Stimulated activated CD8-positive, alpha-beta memory T cell treated with anti-CD3 and anti-CD28 coated beads, Interleukin-12 subunit alpha, Interleukin-12 subunit beta, amount 100 ng/mL, for 24 hours (primary cell): ENCODE measurements around the gene CKAP2L.
"Not testable (repeated sequence)": the region's sequence is repeated elsewhere in the genome, so short reads cannot be mapped to it uniquely, and the experiment has no call there.

Experiments used
- DNase-seq: peaks from one replicate; pipeline ENCODE4 v3.0.0-alpha.2; 2020; ENCODE audit errors: extremely low read depth

Gene CKAP2L

DNA sequence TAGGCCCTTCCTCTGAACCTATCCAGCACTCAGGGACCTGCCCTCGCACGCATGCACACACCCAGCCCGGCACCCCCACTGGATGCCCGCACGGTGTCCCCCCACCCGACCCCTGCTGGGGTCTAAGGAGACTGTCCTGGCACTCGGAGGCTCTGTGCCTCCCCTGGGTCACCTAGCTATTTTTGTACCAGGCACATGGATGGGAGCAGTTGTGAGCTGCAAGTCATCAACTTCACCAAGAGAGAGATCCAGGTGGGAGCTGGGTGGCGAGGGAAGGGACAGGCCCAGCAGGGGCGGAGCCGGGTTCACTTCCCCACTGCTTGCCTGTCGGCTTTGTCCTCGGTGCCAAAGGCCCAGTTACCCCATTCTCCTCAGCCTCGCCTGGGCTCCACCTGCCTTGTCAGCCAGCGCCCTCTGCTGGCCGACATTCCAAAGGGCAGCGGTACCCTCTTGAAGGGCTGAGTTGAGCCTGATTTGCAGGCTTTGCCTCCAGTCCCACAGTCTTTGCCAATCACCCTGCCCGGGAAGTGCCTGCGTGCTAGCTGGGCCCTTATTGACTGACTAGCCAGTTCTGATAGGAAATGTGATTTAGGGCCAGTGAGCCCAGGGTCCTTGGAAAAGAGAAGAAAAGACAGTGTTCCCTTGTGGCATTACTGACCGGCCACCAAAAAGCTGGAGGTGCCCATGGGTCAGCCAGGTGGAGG, 37.8 kb downstream of the CKAP2L start:
- peak; percentile 63 for DNase-seq

DNA sequence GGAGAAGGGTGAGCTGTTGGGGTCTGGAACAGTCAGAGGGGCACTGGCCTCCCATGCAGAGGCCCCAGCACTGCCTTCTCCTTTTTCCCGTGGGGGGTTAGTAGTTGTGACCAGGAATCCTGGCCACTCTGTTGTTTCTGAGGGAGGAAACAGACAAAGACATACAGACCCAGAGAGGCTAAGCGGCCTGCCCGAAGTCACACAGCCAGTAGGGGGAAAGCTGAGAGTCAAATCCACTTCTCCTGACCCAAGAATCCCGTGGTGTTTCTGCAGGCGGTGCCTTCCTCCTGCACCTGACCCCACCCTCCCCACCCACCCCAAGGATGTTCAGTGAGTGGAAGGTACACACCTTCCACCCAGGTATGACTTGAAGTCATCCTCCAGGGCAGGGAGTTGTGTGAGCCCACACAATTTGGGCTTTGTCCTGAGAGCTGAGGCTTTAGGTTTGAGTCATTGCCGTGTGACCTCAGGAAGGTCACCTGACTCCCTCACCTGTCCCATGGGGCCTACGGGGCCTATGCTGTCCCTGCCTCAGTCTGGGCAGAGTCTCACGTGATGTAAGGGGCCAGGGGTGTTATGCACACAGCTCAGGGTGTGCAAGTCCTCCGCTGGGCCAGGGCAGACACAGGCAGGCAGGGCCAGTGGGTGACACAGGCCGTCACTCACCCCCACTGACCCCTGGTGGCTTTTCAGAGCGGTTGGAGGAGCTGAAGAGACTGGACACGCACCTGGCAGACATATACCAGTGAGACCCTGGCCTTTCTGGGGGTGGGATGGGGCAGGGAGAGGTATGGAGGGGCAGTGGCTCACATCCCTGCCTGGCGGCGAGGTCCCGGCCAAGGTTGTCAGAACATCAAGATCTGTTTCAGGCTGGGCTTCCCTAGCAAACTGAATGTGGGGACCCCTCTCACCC, 38.6 kb downstream of the CKAP2L start:
- DNase-seq, result no peak

DNA sequence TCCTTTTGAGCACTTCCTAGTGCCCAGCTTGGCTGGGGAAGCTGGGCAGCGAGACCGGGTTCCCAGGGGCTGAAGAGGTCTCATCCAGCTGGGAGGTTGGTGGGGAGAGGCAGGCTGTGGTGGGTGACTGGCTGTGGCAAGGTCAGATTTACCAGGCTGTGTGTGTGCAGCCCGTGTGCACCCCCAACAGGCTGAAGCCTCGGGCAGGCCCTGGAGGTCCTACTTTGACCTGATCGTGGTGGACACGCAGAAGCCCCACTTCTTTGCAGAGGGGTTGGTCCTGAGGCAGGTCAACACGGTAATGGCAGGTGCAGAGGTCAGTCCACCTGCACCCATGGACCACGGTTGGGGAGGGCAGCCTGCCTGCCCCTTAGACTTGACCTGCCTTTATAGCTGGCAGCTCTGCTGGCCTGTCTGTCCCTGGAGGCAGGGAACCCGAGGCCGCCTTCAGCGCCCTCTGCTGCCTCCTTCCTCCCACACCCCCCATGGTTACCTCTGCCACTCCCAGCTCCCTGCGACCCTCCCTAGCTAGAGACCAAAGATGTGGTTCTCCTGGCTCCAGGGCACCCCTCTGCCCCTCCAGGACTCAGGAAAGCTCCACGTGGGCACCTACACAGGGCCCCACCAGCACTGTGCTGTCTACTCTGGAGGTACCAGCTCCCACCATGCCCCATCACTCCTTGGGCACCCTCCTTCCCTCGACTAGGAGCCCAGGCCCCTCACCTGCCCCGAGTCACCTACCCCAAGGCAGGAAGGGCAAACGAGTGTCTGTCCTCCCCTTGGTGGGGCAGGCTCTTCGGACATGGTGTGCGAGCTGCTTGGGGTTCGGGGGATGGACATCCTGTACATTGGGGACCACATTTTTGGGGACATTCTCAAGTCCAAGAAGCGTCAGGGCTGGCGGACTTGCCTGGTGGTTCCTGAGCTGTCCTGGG, 39.6 kb downstream of the CKAP2L start:
- no peak for DNase-seq

- no peak for DNase-seq
These were observed 40.4 kb downstream of the CKAP2L start for GRCh38 chr2:112723995-112724394.

DNA sequence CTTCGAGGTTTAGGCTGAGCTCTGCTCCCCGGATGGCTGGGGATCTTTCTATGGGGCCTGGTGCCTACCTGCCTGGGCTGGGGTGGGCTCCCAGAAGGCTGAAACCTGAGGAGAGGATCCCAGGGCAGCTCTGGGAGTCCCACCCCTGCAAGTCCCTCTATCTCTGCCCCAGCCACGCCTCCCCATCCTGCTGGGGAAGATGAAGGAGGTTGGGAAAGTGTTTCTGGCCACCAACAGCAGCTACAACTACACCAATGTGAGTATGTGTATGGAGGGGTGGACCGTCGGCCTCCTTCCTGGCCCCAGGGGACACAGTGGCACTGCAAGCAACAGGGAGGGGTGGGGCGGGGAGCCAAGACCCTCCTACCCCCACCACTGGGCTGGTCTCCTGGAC, 40.9 kb downstream of the CKAP2L start:
- DNase-seq, result no peak

- DNase-seq, result no peak
These were observed 41.4 kb downstream of the CKAP2L start for GRCh38 chr2:112722816-112723546.

GRCh38 chr2:112721819-112722522, 42.4 kb downstream of the CKAP2L start:
- no peak for DNase-seq

DNA sequence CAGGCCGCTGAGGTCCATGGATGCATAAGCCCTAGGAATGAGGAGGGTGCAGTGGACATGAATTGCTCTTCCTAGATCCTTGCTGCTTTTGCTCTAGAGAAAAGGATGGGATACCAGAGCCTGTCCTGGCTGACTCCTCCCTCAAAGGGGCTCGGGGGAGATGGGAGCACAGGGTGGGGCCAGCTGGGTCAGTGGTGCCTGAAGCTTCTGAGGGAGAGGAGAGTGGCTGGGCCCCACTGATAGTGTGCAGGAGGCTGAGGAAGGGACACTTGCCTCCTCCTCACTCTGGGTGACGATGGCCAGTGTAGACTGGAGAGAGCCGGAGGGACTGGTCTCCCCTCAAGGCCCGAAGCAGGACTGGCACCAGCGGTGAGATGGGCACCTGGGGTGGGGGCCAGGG, 43.6 kb downstream of the CKAP2L start, which contains the start of gene NT5DC4:
Gene NT5DC4, plus strand, starts transcription at position 236 of the 400 bp plus-strand sequence. Its CDS starts 60 bp downstream, at position 296.
- no peak for DNase-seq

GRCh38 chr2:112718863-112719370, 45.5 kb downstream of the CKAP2L start:
- DNase-seq, result no peak

DNA sequence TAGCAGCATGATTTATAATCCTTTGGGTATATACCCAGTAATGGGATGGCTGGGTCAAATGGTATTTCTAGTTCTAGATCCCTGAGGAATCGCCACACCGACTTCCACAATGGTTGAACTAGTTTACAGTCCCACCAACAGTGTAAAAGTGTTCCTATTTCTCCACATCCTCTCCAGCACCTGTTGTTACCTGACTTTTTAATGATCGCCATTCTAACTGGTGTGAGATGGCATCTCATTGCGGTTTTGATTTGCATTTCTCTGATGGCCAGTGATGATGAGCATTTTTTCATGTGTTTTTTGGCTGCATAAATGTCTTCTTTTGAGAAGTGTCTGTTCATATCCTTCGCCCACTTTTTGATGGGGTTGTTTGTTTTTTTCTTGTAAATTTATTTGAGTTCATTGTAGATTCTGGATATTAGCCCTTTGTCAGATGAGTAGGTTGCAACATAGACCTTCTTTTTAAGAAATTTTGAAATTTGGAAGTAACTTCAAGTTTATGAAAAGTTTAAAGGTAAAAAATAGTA, 47.5 kb downstream of the CKAP2L start:
- DNase-seq, result not testable (repeated sequence)

GRCh38 chr2:112716094-112716493, 48.3 kb downstream of the CKAP2L start:
- not testable (repeated sequence) for DNase-seq

DNA sequence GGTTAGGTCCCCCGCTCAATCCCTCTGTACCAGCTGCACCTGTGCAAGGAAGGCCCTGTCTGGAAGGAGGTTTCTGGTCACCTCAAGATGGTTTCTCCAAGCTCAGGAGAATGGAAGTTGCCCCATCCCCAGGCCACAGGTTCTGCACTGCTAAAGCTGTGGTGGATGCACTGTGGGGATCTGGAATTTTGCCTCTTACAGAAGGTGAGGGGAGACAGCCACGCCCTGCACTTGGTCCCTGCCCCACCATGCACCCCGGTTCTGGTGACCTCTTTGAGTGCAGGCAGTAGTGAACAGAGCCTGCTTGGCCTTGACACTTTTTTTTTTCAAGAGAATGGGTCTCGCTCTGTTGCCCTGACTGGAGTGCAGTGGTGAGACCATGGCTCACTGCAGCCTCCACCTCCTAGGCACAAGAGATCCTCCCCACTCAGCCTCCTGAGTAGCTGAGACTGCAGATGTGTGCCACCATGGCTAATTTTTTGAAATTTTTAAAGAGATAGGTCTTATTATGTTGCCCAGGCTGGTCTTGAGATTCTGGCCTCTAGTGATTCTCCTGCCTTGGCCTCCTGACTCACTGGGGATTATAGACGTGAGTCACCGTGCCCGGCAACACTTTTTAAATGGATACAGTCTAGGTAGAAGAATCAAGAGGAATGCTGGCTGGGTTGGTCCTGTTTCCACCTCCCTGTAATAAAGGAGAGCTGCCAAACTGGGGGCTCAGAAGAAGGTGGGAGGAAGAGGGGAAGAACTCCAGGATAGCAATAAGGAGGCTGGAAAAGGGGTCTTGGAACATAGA, 49.4 kb downstream of the CKAP2L start:
- DNase-seq, result no peak

DNA sequence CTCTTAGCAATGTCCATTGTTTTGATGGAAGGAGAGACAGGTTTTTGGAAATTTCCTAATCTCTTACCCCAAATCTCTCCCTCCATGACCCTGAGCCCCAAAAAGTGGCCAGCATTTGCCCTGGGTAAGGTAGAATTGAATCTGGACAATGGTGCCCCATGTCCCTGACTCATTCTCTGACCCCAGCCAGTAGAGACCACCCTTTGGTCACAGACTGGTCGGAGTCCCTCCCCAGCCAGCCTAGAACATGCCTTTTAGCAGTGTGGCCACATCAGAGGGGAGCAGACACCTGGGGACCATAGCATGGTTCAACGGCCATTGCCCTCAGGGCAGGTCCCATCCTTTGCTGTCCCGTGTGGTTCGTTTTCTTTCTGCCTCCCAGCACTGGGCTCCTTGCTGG, 50.1 kb downstream of the CKAP2L start:
- DNase-seq, result no peak

GRCh38 chr2:112713926-112714325, 50.5 kb downstream of the CKAP2L start:
- DNase-seq, result no peak

DNA sequence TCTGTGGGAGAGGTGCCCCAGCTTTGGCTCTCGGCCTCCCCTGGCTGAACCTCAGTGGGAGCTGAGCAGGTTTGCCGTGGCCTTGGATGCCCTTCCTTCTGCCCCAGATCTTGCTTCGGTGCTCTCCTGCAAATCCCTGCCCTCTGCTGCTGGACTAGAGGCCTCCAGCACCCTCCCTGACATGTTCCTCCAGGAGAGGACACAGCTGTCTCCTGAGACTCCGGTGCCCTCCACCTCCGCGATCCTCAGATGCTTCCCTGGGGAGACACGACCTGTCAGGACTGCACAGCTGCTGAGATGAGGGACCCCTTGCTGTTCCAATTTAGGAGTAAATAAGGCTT, 50.9 kb downstream of the CKAP2L start:
- no peak for DNase-seq

DNA sequence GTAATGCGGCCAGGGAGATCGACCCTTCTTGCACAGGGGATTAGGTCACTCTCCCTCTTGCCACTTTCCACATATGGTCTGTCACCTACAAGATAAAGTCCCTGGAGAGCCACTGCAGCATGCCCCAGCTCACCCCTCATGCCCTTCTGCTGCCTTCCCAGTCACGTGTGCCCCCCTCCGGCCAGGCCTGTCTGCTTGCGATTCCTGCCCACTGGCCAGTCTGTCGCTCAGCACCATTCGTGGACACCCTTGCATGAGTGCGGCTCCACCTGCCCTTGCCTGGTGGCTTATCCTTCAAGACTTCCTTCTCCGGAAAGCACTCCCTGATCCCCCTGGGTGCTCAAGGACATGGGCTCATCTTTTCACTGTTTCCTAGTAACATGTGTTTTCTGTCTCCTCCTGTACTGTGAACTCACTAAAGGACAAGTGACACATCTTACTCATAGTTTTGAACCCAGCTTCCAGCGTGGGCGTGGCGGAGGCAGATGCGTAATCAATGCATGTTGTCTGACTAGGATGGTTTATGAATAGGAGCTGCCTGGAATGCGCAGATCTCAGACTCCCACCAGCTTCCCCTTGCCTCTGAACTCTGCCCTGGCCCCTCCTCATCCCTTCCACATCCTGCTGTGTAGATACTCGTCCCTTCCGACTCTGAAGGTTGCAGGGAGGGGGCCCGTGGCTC, 51.4 kb downstream of the CKAP2L start:
- no peak for DNase-seq

DNA sequence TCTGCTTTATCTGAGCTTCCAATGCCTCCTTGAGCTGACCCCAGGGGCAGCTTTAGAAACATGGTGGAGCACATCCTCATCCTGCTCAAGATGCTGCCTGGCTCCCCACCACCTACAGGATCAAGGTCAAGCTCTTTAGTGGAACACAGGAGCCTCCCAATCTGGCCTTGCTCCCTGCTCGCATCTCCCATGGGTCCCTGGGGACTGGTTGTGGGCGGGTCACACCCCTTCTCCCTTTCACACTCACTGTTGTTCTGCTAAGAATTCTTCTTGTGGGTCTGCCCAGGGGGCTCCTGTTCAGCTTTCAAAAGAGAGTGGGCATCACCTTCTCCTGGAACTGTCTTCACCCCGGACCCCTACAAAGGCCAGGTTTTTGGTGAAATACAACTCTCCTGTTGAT, 51.9 kb downstream of the CKAP2L start:
- no peak for DNase-seq

GRCh38 chr2:112710956-112711750, 53.3 kb downstream of the CKAP2L start:
- no peak for DNase-seq
